Type B pancreatic cell (in vitro differentiated cells): Measurements from ENCODE around the gene HK1. TPM values are rescaled to one million over a fixed set of nuclear protein-coding genes. Genes with fewer than 3 reads are reported as not detected.

Source experiments
- DNase-seq: peaks from one replicate; pipeline ENCODE4 v3.0.0; 2021; ENCODE audit warnings: mixed read lengths; ENCODE audit not compliant: unreplicated experiment; ENCODE audit errors: extremely low spot score
- H3K27ac Mint-ChIP-seq: 2 replicates; pipeline ENCODE4 v1.8.0; 2021; ENCODE audit warnings: mild to moderate bottlenecking, mixed read lengths
- H3K27me3 Mint-ChIP-seq: 2 replicates; pipeline ENCODE4 v1.8.0; 2021; ENCODE audit warnings: mixed read lengths
- H3K36me3 Mint-ChIP-seq: 2 replicates; pipeline ENCODE4 v1.8.0; 2021; ENCODE audit warnings: mixed read lengths
- H3K4me1 Mint-ChIP-seq: one replicate; pipeline ENCODE4 v1.8.0; 2021; ENCODE audit warnings: mixed read lengths; ENCODE audit not compliant: unreplicated experiment
- H3K4me3 Mint-ChIP-seq: 2 replicates; pipeline ENCODE4 v1.8.0; 2021; ENCODE audit warnings: mild to moderate bottlenecking, mixed read lengths
- H3K9me3 Mint-ChIP-seq: 2 replicates; pipeline ENCODE4 v1.8.0; 2021; ENCODE audit warnings: mixed read lengths
- CTCF ChIP-seq: fragments of 200-600 bp; sonication (generic); conservative IDR thresholded peaks from 2 replicates; pipeline ENCODE4 v1.5.0; 2021; ENCODE audit warnings: antibody characterized with exemption, mild to moderate bottlenecking
- total RNA-seq: library from RNA; stranded (reverse); gene quantifications from 2 replicates; pipeline ENCODE4 v1.2.1, GENCODE V29; 2021; ENCODE audit warnings: low replicate concordance

HK1 gene
- total RNA-seq, 1 donor from 2014 or later: 60.8 TPM

DNA sequence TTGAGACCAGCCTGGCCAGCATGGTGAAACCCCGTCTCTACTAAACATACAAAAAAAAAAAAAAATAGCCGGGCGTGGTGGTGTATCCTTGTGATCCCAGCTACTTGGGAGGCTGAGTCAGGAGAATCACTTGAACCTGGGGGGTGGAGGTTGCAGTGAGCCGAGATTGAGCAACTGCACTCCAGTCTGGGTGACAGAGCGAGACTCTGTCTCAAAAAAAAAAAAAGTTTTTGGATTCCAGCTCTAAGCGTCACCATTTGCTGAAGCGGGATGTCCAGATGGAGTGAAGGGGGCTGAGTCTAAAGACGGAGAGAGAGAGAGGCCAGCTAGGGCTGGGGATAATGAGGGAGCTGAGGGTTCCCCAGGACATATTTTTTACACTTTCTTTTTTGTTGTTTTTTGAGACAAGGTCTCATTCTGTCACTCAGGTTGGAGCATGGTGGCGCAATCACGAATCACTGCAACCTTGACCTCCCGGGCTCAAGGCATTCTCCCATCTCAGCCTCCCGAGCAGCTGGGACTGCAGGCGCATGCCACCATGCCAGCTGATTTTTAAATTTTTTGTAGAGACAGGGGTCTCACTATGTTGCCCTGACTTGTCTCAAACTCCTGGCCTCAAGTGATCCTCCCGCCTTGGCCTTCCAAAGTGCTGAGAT lies 9.4 kb upstream of the HK1 start:
- Mint-ChIP-seq H3K9me3 (no peaks in the 10 kb centered on the region), H3K4me3 (no peak overlapping the region), H3K27me3 (peaks cover 12% of the 10 kb centered on the region), H3K4me1 (no peaks in the 10 kb centered on the region), H3K36me3 (no peaks in the 10 kb centered on the region), H3K27ac (no peak overlapping the region)
- no peak for DNase-seq
- no peak for TF ChIP-seq CTCF

DNA sequence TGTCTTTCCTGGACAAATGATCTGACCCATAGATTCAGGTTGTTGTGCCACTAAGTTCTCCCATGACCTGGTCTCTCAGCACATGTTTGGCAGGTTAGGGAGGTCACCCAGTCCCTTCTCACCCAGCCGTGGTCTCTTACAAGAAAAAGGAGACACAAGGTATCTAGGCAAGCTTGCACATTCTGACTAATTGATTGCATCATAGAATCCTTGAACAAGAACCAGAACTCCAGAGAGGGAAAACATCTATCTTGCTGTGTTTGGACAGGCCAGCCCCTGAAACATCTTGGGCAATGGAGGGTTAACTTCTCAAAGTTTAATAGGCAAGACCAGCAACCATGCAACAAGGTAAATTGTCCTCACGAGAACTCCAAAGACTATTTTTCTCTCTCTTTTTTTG lies 8.5 kb upstream of the HK1 start:
- TF ChIP-seq CTCF: no peak
- Mint-ChIP-seq H3K9me3 (no peaks in the 10 kb centered on the region), H3K4me3 (no peak overlapping the region), H3K27ac (no peak overlapping the region), H3K27me3 (peaks cover 12% of the 10 kb centered on the region), H3K36me3 (no peaks in the 10 kb centered on the region), H3K4me1 (no peaks in the 10 kb centered on the region)
- DNase-seq: no peak

DNA sequence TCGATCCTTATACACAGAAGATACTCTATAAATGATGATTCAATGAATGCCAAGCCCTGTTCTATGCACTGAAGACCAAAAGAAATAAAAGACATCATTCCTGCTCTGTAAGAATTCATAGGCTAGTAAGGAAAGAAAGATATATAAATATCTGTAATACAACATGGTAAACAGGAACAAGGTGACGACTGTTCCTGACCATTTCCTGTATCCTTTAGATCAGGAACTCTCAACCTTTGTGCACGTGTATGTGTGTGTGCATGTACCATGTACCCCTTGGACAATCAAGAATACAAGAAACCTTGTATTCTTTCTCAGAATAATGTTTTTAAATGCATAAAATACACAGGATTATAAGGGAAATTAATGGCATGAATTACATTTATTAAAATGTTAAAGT lies 7.3 kb upstream of the HK1 start:
- Mint-ChIP-seq H3K9me3 (no peaks in the 10 kb centered on the region), H3K4me3 (no peak overlapping the region), H3K36me3 (no peaks in the 10 kb centered on the region), H3K27ac (no peak overlapping the region), H3K27me3 (peaks cover 12% of the 10 kb centered on the region), H3K4me1 (no peaks in the 10 kb centered on the region)
- no peak for TF ChIP-seq CTCF
- no peak for DNase-seq

DNA sequence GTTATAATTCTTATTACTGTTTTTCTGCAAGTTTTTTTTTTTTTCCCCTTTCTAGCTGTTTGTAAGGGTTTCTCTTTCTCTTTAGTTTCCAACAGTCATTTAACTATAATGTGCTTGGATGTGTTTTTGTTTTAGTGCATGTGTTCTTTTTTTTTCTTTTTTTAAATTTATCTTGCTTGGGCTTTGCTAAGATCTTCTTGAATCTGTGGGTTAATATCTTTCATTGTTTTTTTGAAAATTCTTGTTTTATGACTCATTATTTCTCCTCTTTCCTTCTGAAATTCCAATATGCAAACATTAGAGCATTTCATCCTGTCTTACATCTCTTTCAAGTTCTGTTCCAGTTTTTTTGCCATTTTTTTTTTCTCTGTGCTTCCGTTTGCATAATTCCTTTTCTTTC lies 5.7 kb upstream of the HK1 start:
- H3K27me3 Mint-ChIP-seq: peaks cover 7% of the 10 kb centered on the region
- no peaks in the 10 kb centered on the region for H3K36me3 Mint-ChIP-seq
- H3K4me3 Mint-ChIP-seq: no peak overlapping the region
- H3K4me1 Mint-ChIP-seq: no peaks in the 10 kb centered on the region
- no peaks in the 10 kb centered on the region for H3K9me3 Mint-ChIP-seq
- no peak for DNase-seq
- no peak for TF ChIP-seq CTCF
- H3K27ac Mint-ChIP-seq: no peak overlapping the region

DNA sequence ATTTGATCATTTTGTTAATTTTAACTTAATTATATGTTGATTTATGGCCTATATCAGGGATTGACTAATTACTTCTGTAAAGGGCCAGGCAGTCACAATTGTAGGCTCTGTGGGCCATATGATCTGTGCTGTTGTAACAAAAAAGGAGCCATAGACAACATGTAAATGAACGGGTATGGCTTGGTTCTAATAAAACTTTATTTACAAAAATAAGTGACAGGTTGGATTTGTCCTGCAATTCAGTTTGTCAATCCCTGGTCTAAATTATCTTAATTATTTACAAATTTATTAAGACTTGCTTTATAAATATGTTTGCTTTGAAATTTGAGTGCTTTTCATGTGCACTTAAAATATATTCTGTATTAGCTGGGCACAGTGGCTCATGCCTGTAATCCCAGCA lies 2.9 kb upstream of the HK1 start:
- no peak overlapping the region for H3K27ac Mint-ChIP-seq
- H3K36me3 Mint-ChIP-seq: no peaks in the 10 kb centered on the region
- no peaks in the 10 kb centered on the region for H3K9me3 Mint-ChIP-seq

More for the DNA sequence above, 2.9 kb upstream of the HK1 start:
- no peak for DNase-seq
- Mint-ChIP-seq H3K27me3 (peaks cover 4% of the 10 kb centered on the region), H3K4me3 (no peak overlapping the region), H3K4me1 (peaks cover 9% of the 10 kb centered on the region)
- no peak for TF ChIP-seq CTCF
